GM21619 (cell line): Measurements from ENCODE around the gene BRINP2.
A peak's percentile ranks its signal among the peaks of the same experiment; 100 is the strongest.

Experiments
- ATAC-seq: cut with Tn5 transposase; IDR thresholded peaks from one replicate; pipeline ENCODE4 v1.9.1; 2021; ENCODE audit not compliant: unreplicated experiment

Gene BRINP2

GRCh38 chr1:177170756-177171535 lies at the start of gene BRINP2:
Gene BRINP2, plus strand, starts transcription at chr1:177170958. Its CDS starts 58,919 bp downstream, at chr1:177229877.
- ATAC-seq: peak; percentile 85

GRCh38 chr1:177122461-177123251 lies 48.1 kb upstream of the BRINP2 start:
- no peak for ATAC-seq

- ATAC-seq: no peak
Measured at GRCh38 chr1:177124577-177125278, 46.0 kb upstream of the BRINP2 start.

- no peak for ATAC-seq
Measured at GRCh38 chr1:177126267-177126666, 44.5 kb upstream of the BRINP2 start.

GRCh38 chr1:177128665-177129281 lies 42.0 kb upstream of the BRINP2 start:
- no peak for ATAC-seq

GRCh38 chr1:177130451-177130945 lies 40.3 kb upstream of the BRINP2 start:
- ATAC-seq: no peak

- ATAC-seq: no peak
Measured at GRCh38 chr1:177131723-177132122, 39.0 kb upstream of the BRINP2 start.

- no peak for ATAC-seq
Measured at GRCh38 chr1:177132141-177132540, 38.6 kb upstream of the BRINP2 start.

GRCh38 chr1:177133977-177134538 lies 36.7 kb upstream of the BRINP2 start:
- ATAC-seq: no peak

- ATAC-seq: no peak
Measured at GRCh38 chr1:177135250-177135649, 35.5 kb upstream of the BRINP2 start.

GRCh38 chr1:177137814-177138213 lies 32.9 kb upstream of the BRINP2 start:
- ATAC-seq: no peak

- ATAC-seq: no peak
Measured at GRCh38 chr1:177138347-177138746, 32.4 kb upstream of the BRINP2 start.

- no peak for ATAC-seq
Measured at GRCh38 chr1:177142010-177142409, 28.7 kb upstream of the BRINP2 start.

GRCh38 chr1:177142791-177143271 lies 27.9 kb upstream of the BRINP2 start:
- no peak for ATAC-seq

- ATAC-seq: no peak
Measured at GRCh38 chr1:177145106-177146070, 25.4 kb upstream of the BRINP2 start.

- no peak for ATAC-seq
Measured at GRCh38 chr1:177146499-177146898, 24.3 kb upstream of the BRINP2 start.

GRCh38 chr1:177162243-177162642 lies 8.5 kb upstream of the BRINP2 start:
- ATAC-seq: no peak

- ATAC-seq: no peak
Measured at GRCh38 chr1:177163844-177164379, 6.8 kb upstream of the BRINP2 start.
